Stimulated activated CD4-positive, alpha-beta T cell treated with anti-CD3 and anti-CD28 coated beads, TNF-alpha, amount 100 ng/mL, for 24 hours (primary cell): ENCODE data around the gene CEMP1.
A peak's percentile ranks its signal among the peaks of the same experiment; 100 is the strongest.

Source experiments
- DNase-seq, 3 experiments: peaks; one replicate each; pipeline ENCODE4 v3.0.0-alpha.2; 2020; ENCODE audit warnings: low read depth in 3 of 3

Gene CEMP1

GRCh38 chr16:2486645-2487516 is 44.3 kb downstream of the CEMP1 start:
- peak; percentile 54 to 67 (median 57) for DNase-seq

- no peak for DNase-seq
Observed at GRCh38 chr16:2485811-2486507, 45.2 kb downstream of the CEMP1 start.

DNA sequence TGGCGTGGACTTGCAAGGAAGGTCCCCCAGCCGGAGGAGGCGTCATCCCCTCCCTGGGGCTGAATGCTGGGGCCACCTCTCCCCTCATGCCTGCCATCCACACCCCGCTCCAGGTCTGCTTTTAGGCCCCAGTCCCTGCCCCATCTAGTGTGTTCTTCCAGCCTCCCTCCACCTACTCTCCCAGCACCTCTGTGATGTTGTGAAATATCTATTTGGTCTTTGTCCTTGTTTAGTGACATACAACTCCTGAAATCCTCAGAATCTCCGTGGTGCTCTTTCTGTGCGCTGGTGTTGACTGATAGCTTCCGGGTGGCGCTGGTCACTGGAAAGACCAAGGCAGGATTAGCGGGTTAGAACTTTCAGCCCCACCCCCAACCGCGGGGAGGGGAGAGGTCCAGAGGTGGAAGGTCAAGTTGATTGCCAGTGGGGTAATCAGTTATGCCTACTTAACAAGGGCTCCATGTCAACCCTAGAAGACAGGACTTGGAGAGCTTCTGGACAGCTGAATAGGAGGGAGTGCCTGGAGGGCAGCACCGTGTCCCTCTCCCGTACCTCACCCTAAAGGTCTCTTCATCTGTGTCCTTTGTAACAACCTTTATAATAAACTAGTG is 46.2 kb downstream of the CEMP1 start:
- no peak for DNase-seq

DNA sequence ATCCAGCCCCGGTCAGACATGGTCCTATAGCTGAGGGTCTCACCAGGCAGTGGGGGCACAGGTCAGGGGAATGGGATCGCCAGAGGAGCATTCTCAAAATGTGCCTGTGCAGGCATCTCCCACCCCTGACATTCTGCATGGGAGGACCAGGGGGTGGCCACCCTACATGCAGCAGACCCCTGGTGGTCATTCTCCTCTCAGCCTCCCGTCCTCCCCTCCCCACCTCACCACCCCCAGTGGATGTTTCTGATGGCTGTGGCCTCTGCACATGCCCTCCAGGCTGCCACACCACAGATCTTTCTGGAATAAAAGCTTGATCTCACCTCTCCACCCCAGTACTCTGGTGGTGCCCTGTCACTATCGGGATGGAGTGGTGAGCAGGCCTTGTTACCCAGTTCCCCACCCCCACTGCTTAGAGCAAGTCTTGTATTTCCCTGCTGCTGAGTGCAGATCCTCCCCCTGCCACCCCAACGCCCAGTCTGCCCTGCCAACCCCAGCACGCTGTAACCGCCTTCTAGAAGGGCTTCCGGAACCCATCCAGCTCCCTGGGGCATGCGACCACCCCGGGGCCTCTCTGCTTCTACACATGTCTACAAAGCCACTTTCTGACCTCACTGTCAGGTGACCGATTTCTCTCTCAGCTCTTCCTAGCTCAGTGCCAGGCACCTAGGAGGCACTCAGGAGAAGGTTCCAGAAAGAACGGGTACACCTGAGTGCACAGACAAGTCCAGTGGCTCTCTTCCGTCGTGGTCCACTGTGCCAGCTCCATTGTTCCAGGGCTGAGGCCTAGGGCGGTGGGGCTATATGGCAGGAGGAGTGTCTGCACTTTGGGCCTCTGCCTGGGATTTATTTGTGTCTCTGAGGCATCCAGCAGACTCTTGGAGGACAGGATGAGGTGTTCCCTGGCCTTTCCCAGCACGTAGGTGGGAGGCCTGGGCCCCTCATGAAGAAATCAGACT is 47.0 kb downstream of the CEMP1 start:
- no peak for DNase-seq

DNA sequence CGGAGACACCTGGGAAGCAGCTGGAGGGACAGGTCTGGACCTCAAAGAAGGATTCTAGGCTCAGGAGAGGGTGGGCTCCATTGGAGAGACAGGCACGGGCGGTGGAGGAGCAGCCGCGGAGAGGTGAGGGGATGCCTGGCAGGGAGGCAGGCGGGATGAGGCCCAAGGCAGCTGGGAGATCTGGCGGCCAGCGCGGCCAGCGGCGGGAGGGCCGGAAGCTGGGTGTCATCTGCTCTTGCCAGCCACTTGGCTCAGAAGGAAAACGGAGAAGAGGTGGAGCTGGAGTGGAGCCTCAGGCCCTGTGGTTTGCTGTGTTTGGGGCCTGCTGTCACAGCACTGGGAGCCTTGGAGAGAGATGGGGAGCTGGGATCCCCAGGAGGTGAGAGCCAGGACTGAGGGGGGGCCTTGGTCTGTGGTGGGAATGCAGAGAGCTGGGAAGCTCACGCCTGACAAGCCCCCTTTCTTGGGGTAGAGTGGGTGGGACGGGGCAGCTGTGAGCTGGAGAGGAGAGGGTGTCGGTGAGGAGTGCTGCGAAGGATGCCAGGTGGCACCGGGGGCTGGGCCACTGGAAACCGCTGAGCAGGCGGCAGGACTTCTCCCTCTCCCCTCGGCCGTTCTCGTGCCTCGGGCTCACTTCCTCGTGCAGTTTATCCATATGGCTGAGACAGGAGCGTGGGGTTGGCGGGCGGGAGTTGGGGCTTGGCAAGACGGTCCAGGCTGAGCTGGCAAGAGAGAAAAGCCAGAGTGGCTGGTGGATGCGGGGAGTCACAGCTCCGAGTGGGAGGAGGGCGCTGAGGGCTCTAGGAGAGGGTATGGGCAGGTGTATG is 48.3 kb downstream of the CEMP1 start:
- DNase-seq: no peak

DNA sequence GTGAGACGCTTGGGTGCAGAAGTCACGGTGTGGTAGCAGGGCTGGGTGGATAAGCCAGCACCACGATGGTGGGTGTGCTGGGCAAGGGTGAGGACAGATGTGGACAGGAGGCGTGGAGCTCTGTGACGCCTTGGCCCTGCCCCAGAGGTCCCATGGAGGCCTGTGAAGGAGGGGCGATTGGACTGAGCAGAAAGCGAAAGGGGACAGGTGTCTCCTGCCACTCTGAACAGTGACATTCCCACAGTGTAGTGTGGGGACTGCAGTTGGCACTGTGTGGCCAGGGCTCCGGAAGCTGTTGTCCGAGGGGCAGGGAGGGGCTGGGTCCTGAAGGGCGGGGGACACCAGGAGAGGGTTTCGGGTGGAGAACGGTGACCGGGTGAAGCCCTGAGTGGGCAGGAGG is 49.0 kb downstream of the CEMP1 start:
- DNase-seq: no peak

DNA sequence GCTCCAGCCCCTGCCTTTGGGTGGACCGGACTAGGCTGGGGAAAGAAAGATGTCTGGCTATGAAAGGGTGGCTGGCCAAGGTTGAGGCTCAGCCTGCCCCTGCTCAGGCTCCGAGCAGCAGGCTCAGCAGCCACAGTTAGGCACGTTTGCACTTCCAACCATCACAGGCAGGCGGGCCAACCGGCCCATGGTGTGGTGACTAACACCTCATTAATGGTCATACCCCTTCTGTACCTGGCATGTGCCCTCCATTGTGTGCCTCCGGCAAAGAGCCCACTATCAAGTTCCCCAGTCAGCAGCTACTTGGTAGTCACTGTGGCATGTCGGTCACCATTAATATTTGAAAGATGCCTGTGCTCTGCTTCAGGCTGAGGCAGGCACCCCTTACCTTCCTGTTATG is 49.5 kb downstream of the CEMP1 start:
- DNase-seq: no peak

- no peak for DNase-seq
Observed at GRCh38 chr16:2480948-2481347, 50.3 kb downstream of the CEMP1 start.
